ENCODE results near the gene IFRD2.
"Not testable (repeated sequence)": the region's sequence is repeated elsewhere in the genome, so short reads cannot be mapped to it uniquely, and the experiment has no call there.

IFRD2 gene

DNA sequence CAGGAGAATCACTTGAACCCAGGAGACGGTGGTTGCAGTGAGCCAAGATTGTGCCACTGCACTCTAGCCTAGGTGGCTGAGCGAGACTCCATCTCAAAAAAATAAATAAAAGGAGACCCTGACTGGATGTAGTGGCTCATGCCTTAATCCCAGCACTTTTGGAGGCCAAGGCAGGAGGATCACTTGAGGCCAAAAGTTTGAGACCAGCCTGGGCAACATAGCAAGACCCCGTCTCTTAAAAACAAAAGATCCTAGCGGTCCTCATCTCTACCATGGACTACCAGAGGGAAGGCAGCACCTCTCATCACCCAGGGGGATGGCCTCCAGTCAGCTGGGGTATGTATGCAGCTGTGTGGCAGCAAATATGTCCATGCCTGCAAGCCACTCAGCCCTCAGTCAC lies 30.0 kb downstream of the IFRD2 start:
- H3K27ac ChIP-seq (ENCODE audit: low read depth in 2 of 2, low read length in 2 of 2) = not testable (repeated sequence)

DNA sequence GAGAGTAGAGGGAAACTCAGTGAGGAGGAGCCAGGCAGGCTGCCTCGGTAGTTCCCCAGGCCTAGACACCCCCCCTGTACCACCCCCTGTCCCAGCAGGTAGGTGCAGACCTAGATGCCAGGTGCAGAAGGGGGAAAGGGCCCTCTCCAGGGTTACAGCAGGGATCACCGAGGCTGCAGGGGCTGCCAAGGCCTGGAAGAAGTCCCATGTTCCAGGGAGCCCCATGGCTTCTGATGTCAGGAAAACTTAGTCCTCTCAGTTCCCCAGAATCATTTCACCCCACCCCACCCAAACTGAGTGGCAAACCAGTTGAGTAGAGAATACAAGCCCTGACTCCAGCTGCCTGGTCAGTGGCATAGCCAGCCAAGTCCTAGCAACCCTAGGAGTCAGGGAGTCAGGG lies 30.7 kb downstream of the IFRD2 start:
- H3K9ac ChIP-seq (ENCODE audit: low read depth in 1 of 2, low read length in 2 of 2) = peak overlapping the region in 1 of 2 donors; percentile 90
- H3K9me3 ChIP-seq (ENCODE audit: control insufficient read depth in 2 of 2, low read length in 2 of 2) = no peaks in the 10 kb centered on the region
- no peak overlapping the region for H3K4me3 ChIP-seq (ENCODE audit: low read length in 2 of 2)
- peaks cover 29 to 32% of the 10 kb centered on the region in 2 donors for H3K4me1 ChIP-seq (ENCODE audit: control insufficient read depth in 2 of 2, insufficient read depth in 2 of 2, low read length in 2 of 2)
- peak overlapping the region in 1 of 2 donors; percentile 87 for H3K27ac ChIP-seq (ENCODE audit: low read depth in 2 of 2, low read length in 2 of 2)
- H3K27me3 ChIP-seq (ENCODE audit: control insufficient read depth in 2 of 2, insufficient read depth in 2 of 2, low read length in 2 of 2) = no peaks in the 10 kb centered on the region
- H3K36me3 ChIP-seq (ENCODE audit: control insufficient read depth in 2 of 2, insufficient read depth in 2 of 2, low read length in 2 of 2) = peaks cover 13 to 16% of the 10 kb centered on the region in 2 donors

More for the DNA sequence above, 30.0 kb downstream of the IFRD2 start:
- H3K9me3 ChIP-seq (ENCODE audit: control insufficient read depth in 2 of 2, low read length in 2 of 2); H3K36me3 ChIP-seq (ENCODE audit: control insufficient read depth in 2 of 2, insufficient read depth in 2 of 2, low read length in 2 of 2); H3K9ac ChIP-seq (ENCODE audit: low read depth in 1 of 2, low read length in 2 of 2); H3K4me3 ChIP-seq (ENCODE audit: low read length in 2 of 2); H3K27me3 ChIP-seq (ENCODE audit: control insufficient read depth in 2 of 2, insufficient read depth in 2 of 2, low read length in 2 of 2): not testable (repeated sequence)
- peaks cover 36 to 39% of the 10 kb centered on the region in 2 donors for H3K4me1 ChIP-seq (ENCODE audit: control insufficient read depth in 2 of 2, insufficient read depth in 2 of 2, low read length in 2 of 2)

DNA sequence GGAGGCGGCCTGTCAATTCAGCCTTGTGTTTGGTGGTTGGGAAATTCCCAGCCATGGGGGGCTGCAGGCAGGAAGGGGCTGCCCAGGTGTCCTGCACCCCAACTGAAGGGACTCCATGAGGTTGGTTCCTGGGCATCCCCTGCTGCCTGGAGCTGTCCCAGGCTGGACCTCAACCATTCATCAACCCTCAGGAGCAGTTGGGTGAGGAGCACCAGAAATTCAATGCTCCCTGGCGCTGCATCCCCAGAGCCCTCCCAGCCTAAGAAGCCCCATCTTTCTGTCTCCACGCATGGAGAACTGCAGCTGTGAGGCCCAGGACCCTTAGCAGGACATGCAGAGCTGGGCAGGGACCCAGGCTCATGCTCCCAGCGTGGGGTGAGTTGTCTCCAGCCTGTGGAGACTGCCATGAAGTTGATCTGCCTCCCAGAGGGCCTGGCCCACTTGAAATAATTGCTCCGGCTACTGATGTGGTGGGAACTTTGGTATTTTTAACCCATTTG lies 31.2 kb downstream of the IFRD2 start:
- Histone ChIP-seq H3K4me1 (ENCODE audit: control insufficient read depth in 2 of 2, insufficient read depth in 2 of 2, low read length in 2 of 2) (peaks cover 24 to 27% of the 10 kb centered on the region in 2 donors), H3K4me3 (ENCODE audit: low read length in 2 of 2) (no peak overlapping the region), H3K27me3 (ENCODE audit: control insufficient read depth in 2 of 2, insufficient read depth in 2 of 2, low read length in 2 of 2) (no peaks in the 10 kb centered on the region), H3K36me3 (ENCODE audit: control insufficient read depth in 2 of 2, insufficient read depth in 2 of 2, low read length in 2 of 2) (peaks cover 18 to 20% of the 10 kb centered on the region in 2 donors), H3K9me3 (ENCODE audit: control insufficient read depth in 2 of 2, low read length in 2 of 2) (no peaks in the 10 kb centered on the region), H3K9ac (ENCODE audit: low read depth in 1 of 2, low read length in 2 of 2) (peak overlapping the region; percentile 85 to 90), H3K27ac (ENCODE audit: low read depth in 2 of 2, low read length in 2 of 2) (peak overlapping the region in 1 of 2 donors; percentile 87)

DNA sequence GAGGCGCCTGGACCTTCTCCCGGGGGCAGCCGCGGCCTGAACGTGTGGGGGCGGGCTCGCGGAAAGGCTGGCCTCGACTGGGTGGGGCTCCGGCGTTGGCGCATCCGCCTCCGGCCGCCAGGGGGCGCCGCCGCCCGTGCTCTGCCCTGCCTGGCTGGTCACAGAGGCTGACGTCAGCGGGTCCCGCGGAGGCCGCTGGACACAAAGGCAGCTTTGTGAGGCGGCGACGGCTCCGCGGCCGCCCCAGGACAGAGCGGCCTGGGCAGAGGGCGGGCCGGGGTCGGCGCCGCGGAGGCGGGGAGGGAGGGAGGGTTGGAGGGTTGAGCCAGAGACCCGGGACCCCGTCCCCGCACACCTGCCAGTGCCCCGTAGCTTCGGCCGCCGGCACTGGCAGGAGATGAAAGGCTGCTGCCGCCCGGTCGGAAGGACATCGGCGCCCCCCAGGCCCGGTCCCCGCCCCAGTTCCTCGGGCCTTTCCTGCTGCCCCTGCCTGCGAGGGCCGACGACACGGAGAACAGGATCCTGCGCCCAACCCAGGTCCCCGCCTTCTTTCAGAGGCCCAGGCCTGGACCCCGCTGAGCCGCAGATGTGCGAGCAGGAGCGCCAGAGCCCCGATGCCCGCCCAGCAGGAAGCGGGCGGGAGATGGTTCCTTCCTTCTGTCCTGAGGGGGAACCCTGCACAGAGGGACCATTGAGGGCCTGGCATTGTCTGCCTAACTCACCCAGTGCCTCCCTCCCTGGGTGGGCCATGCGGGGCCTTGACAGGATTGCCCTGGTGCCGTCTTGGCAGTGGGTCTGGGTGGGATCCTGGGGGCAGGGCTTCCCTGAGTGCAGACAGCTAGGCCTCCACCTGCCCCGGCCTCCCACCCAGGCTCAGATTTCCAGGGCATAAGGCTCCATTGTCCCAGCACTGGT lies 31.9 kb downstream of the IFRD2 start:
- peak overlapping the region; percentile 82 to 87 for H3K27ac ChIP-seq (ENCODE audit: low read depth in 2 of 2, low read length in 2 of 2)
- peaks cover 18 to 20% of the 10 kb centered on the region in 2 donors for H3K36me3 ChIP-seq (ENCODE audit: control insufficient read depth in 2 of 2, insufficient read depth in 2 of 2, low read length in 2 of 2)
- peaks cover 17 to 21% of the 10 kb centered on the region in 2 donors for H3K4me1 ChIP-seq (ENCODE audit: control insufficient read depth in 2 of 2, insufficient read depth in 2 of 2, low read length in 2 of 2)
- peak overlapping the region; percentile 85 to 90 for H3K9ac ChIP-seq (ENCODE audit: low read depth in 1 of 2, low read length in 2 of 2)
- no peaks in the 10 kb centered on the region for H3K27me3 ChIP-seq (ENCODE audit: control insufficient read depth in 2 of 2, insufficient read depth in 2 of 2, low read length in 2 of 2)
- H3K4me3 ChIP-seq (ENCODE audit: low read length in 2 of 2) = peak overlapping the region; percentile 42 to 66
- H3K9me3 ChIP-seq (ENCODE audit: control insufficient read depth in 2 of 2, low read length in 2 of 2) = no peaks in the 10 kb centered on the region

DNA sequence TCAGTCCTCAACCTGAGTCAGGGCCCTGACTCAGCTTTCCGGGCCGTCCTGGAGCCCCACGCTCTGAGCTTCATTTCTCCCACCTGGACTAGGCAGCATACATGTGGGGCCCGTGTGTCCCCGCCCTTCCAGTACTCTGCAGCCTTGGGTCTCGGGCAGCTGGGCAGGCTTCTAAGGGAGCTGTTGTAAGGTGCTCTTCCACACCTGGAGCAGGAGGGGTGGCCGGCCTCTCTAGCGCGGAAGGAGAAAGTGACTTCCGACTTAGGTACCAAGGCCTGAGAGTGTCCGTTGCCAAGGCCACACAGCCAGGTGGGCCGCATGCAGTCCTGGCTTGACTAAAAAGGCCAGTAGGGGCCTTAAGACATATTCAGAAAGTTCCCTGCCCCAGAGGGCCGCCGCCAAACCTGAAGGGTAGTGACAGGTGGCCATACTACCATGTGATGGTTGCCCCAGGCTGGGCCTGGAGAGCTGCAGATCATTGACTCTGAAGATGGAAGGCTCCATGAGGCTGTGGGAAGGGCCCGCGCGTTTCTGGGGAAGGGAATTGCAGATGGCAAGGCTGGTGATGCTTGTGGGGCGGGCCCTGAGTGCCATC lies 32.7 kb downstream of the IFRD2 start:
- Histone ChIP-seq H3K4me1 (ENCODE audit: control insufficient read depth in 2 of 2, insufficient read depth in 2 of 2, low read length in 2 of 2) (peaks cover 14 to 16% of the 10 kb centered on the region in 2 donors), H3K4me3 (ENCODE audit: low read length in 2 of 2) (peak overlapping the region in 1 of 2 donors; percentile 42), H3K36me3 (ENCODE audit: control insufficient read depth in 2 of 2, insufficient read depth in 2 of 2, low read length in 2 of 2) (peaks cover 18 to 20% of the 10 kb centered on the region in 2 donors)

DNA sequence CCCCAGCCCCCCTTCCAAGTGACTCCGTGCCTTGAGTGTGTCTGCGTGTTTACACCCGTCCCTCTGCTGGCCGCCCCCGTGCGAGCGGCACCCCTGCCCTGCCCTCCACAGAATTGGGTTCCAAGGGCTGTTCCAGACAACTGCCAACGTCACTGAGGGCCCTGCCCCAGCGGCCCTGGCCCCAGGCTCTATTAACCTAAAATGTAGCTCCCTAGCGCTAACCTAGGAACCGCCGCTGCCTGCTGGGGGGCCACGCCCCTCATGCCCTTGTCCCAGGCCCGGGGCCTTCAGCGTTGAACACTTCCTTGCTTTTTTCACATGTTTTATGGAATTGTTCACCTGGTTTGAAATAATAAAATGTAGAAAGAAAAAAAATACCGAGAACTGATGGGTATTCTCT lies 33.2 kb downstream of the IFRD2 start:
- Histone ChIP-seq H3K36me3 (ENCODE audit: control insufficient read depth in 2 of 2, insufficient read depth in 2 of 2, low read length in 2 of 2) (peaks cover 20 to 22% of the 10 kb centered on the region in 2 donors), H3K27ac (ENCODE audit: low read depth in 2 of 2, low read length in 2 of 2) (peak overlapping the region in 1 of 2 donors; percentile 53), H3K9ac (ENCODE audit: low read depth in 1 of 2, low read length in 2 of 2) (no peak overlapping the region), H3K4me1 (ENCODE audit: control insufficient read depth in 2 of 2, insufficient read depth in 2 of 2, low read length in 2 of 2) (peaks cover 12 to 15% of the 10 kb centered on the region in 2 donors), H3K27me3 (ENCODE audit: control insufficient read depth in 2 of 2, insufficient read depth in 2 of 2, low read length in 2 of 2) (no peaks in the 10 kb centered on the region), H3K9me3 (ENCODE audit: control insufficient read depth in 2 of 2, low read length in 2 of 2) (no peaks in the 10 kb centered on the region), H3K4me3 (ENCODE audit: low read length in 2 of 2) (no peak overlapping the region)

More for the DNA sequence above, 32.7 kb downstream of the IFRD2 start:
- H3K27me3 ChIP-seq (ENCODE audit: control insufficient read depth in 2 of 2, insufficient read depth in 2 of 2, low read length in 2 of 2) = no peaks in the 10 kb centered on the region
- H3K9me3 ChIP-seq (ENCODE audit: control insufficient read depth in 2 of 2, low read length in 2 of 2) = no peaks in the 10 kb centered on the region
- peak overlapping the region in 1 of 2 donors; percentile 90 for H3K9ac ChIP-seq (ENCODE audit: low read depth in 1 of 2, low read length in 2 of 2)
- peak overlapping the region; percentile 53 to 87 for H3K27ac ChIP-seq (ENCODE audit: low read depth in 2 of 2, low read length in 2 of 2)

DNA sequence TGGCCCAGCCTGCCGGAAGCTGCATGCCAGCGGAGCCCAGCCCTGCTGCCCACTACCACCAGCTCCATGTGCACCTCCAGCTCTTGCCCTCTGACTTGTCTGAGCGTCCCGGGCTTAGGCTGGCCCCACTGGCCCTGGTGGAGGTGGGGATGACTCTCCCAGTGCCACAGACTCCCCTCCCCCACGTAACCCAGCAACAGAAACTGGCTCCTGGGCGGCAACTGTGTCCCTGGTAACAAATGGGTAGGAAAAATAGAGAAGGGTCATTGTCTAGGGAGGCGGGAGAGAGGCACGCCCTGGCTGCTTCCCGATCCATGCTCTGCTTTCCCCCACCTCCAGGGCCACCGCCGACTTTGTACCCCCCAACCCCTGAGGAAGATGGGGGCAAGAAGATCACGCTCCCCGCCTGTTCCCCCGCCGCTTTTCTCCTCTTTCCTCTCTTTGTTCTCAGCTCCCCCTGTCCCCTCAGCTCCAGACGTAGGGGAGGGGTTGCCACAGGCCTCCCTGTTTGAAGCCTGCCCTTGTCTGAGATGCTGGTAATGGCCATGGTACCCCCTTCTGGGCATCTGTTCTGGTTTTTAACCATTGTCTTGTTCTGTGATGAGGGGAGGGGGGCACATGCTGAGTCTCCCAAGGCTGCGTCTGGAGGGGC lies 34.1 kb downstream of the IFRD2 start:
- no peak overlapping the region for H3K9ac ChIP-seq (ENCODE audit: low read depth in 1 of 2, low read length in 2 of 2)
- H3K9me3 ChIP-seq (ENCODE audit: control insufficient read depth in 2 of 2, low read length in 2 of 2) = no peaks in the 10 kb centered on the region
- peaks cover 12 to 15% of the 10 kb centered on the region in 2 donors for H3K4me1 ChIP-seq (ENCODE audit: control insufficient read depth in 2 of 2, insufficient read depth in 2 of 2, low read length in 2 of 2)
- H3K4me3 ChIP-seq (ENCODE audit: low read length in 2 of 2) = no peak overlapping the region
- H3K27me3 ChIP-seq (ENCODE audit: control insufficient read depth in 2 of 2, insufficient read depth in 2 of 2, low read length in 2 of 2) = no peaks in the 10 kb centered on the region
- no peak overlapping the region for H3K27ac ChIP-seq (ENCODE audit: low read depth in 2 of 2, low read length in 2 of 2)
- H3K36me3 ChIP-seq (ENCODE audit: control insufficient read depth in 2 of 2, insufficient read depth in 2 of 2, low read length in 2 of 2) = peaks cover 20 to 26% of the 10 kb centered on the region in 2 donors

DNA sequence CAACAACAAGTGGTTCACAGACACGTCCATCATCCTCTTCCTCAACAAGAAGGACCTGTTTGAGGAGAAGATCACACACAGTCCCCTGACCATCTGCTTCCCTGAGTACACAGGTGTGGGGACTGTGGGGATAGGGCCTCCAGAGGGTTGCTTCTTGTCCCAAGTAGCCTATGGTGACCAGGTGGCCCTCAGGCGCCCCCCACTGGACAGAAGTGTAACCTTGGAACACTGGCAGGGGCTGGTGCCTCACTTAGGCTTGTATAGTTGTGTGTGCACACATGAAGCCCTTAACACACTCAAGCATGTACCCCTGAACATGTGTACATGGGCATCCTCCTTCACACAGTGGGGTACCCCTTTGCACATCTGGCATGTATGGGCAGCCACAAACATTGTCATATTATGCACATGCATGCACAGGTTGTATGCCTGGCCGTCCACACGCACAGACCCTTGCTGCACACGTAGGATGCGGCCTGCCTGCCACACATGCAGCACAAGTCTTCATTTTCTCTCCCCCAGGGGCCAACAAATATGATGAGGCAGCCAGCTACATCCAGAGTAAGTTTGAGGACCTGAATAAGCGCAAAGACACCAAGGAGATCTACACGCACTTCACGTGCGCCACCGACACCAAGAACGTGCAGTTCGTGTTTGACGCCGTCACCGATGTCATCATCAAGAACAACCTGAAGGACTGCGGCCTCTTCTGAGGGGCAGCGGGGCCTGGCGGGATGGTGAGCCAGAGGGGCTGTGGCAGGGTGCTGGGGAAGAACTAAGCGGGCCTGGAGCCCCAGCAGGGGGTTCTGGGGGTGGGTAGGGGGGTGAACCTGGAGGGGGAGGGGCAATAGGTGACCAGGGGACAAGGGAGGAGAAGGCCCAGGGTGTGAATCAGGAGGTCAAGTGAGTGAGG lies 35.0 kb downstream of the IFRD2 start:
- H3K4me3 ChIP-seq (ENCODE audit: low read length in 2 of 2) = no peak overlapping the region
- H3K4me1 ChIP-seq (ENCODE audit: control insufficient read depth in 2 of 2, insufficient read depth in 2 of 2, low read length in 2 of 2) = peaks cover 12 to 15% of the 10 kb centered on the region in 2 donors
- H3K27ac ChIP-seq (ENCODE audit: low read depth in 2 of 2, low read length in 2 of 2) = no peak overlapping the region
- no peaks in the 10 kb centered on the region for H3K9me3 ChIP-seq (ENCODE audit: control insufficient read depth in 2 of 2, low read length in 2 of 2)
- no peak overlapping the region for H3K9ac ChIP-seq (ENCODE audit: low read depth in 1 of 2, low read length in 2 of 2)
- no peaks in the 10 kb centered on the region for H3K27me3 ChIP-seq (ENCODE audit: control insufficient read depth in 2 of 2, insufficient read depth in 2 of 2, low read length in 2 of 2)
- H3K36me3 ChIP-seq (ENCODE audit: control insufficient read depth in 2 of 2, insufficient read depth in 2 of 2, low read length in 2 of 2) = peaks cover 20 to 32% of the 10 kb centered on the region in 2 donors

DNA sequence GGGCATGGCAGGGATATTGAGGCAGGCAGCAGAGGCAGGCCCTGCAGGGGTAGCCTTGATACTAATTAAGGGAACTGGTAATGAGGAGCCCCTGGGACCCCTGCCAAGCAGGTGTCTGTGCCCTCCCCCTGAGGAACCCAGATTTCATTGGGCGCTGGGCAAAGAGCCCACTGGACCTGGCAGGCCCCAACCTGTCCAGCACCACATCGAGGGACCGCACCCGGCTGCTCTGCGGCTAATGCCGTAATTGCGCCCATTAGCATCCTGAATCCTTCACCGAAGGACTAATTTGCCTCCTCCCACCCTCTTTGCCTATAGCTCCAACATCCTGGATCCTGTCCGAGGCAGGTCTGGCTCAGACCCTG lies 37.0 kb downstream of the IFRD2 start:
- peak overlapping the region in 1 of 2 donors; percentile 56 for H3K27ac ChIP-seq (ENCODE audit: low read depth in 2 of 2, low read length in 2 of 2)
- no peak overlapping the region for H3K9ac ChIP-seq (ENCODE audit: low read depth in 1 of 2, low read length in 2 of 2)
- peaks cover 25 to 41% of the 10 kb centered on the region in 2 donors for H3K36me3 ChIP-seq (ENCODE audit: control insufficient read depth in 2 of 2, insufficient read depth in 2 of 2, low read length in 2 of 2)

More for the DNA sequence above, 37.0 kb downstream of the IFRD2 start:
- no peaks in the 10 kb centered on the region for H3K9me3 ChIP-seq (ENCODE audit: control insufficient read depth in 2 of 2, low read length in 2 of 2)
- no peaks in the 10 kb centered on the region for H3K27me3 ChIP-seq (ENCODE audit: control insufficient read depth in 2 of 2, insufficient read depth in 2 of 2, low read length in 2 of 2)
- H3K4me3 ChIP-seq (ENCODE audit: low read length in 2 of 2) = no peak overlapping the region
- H3K4me1 ChIP-seq (ENCODE audit: control insufficient read depth in 2 of 2, insufficient read depth in 2 of 2, low read length in 2 of 2) = peaks cover 12 to 15% of the 10 kb centered on the region in 2 donors

Data from mucosa of rectum (tissue), 2 donors.